ENCODE data around the gene SCNN1B.

Gene SCNN1B

DNA sequence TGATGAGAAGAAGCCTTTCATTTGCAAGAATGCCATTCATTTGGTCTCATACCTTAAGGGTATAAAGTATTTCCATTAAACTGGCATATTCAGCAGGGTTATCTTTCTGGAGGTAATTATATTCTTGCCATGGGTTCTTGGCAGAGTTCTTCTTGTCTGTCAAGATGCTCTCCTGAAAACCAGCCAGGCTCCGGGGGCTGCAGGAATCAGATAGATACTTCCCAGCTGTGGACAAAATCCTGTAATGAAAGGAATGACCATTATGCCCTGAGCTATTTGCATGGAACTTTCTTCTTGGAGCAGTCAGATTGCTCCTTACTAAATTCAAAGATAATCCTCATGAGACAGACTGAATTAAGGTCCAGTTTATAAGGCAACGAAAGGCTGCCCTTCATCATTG is 103.9 kb downstream of the SCNN1B start:
- no peak overlapping the region for H3K27ac ChIP-seq

DNA sequence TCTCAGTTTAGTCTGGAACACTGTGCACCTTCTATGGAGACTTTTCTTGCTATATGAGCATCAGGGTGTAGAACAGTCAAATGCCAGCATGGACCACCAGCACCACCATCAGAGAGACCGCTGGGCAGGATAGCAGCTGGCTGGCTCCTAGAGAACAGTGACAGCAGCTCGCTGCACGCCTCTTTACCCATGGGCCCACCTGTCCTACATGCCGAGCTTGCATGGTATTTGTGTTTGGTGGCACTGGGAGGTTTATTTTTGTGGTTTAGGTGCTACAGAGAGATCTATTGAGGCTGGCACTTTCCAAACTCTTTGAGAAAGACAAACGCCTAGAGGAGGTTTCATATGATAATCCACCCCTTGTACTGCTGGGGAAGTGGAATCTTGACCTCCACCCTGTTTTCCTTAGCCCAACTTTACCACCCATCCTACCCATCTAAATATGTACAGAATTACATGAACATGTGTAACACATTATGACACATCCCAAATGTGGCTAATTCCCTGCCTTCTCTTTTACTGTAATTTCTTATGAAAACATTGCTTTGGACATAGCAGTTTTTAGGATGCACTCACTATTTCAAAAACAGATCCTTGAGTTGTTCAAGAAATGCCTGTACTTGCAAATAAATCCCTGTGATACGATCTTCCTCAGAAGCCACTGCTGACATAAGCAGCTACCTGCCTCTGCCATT is 104.6 kb downstream of the SCNN1B start:
- no peak overlapping the region for H3K27ac ChIP-seq
- TF ChIP-seq, protein P1, sequence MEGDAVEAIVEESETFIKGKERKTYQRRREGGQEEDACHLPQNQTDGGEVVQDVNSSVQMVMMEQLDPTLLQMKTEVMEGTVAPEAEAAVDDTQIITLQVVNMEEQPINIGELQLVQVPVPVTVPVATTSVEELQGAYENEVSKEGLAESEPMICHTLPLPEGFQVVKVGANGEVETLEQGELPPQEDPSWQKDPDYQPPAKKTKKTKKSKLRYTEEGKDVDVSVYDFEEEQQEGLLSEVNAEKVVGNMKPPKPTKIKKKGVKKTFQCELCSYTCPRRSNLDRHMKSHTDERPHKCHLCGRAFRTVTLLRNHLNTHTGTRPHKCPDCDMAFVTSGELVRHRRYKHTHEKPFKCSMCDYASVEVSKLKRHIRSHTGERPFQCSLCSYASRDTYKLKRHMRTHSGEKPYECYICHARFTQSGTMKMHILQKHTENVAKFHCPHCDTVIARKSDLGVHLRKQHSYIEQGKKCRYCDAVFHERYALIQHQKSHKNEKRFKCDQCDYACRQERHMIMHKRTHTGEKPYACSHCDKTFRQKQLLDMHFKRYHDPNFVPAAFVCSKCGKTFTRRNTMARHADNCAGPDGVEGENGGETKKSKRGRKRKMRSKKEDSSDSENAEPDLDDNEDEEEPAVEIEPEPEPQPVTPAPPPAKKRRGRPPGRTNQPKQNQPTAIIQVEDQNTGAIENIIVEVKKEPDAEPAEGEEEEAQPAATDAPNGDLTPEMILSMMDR (conservative IDR thresholded peaks at IDR 0.05), result no peak
- no peak for TF ChIP-seq ZFX (IDR thresholded peaks at IDR 0.05)

More for the DNA sequence above, 103.9 kb downstream of the SCNN1B start:
- TF ChIP-seq, protein P1 (conservative IDR thresholded peaks at IDR 0.05), result no peak
- TF ChIP-seq ZFX (IDR thresholded peaks at IDR 0.05), result no peak

DNA sequence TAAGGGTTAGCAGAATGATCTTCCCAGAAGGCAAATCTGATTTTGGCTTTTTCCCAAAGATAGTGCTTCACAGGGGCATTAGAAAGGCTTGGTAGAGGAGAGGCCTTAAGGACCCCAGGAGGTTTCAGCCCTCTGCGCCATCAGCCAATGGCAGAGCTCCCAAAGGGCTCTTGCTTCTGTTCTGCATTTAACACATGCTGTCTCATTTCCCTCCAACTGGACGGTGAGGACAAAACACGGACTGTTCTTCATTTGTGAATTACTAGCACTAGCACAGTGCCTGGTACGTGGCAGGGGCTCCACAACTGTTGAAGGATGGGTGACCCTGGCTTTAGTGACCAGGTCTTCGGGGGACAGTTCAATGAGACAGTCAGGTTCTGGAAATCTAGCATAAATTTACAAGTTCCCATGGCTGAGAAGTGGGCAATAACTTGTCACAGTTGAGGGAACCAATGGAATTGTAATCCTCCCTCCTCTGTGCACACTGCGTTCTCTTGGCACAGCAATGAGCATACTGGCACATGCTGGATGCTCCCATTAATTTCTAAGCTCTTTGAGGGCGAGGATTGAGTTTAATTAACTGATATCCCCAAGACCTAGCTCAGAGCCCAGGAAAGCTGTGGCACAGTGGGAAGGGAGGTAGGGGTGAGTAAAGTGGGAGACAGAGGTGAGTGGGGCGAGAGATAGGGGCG is 105.5 kb downstream of the SCNN1B start:
- TF ChIP-seq, protein P1 (conservative IDR thresholded peaks at IDR 0.05), result no peak
- no peak for TF ChIP-seq ZFX (IDR thresholded peaks at IDR 0.05)
- H3K27ac ChIP-seq, result no peak overlapping the region

DNA sequence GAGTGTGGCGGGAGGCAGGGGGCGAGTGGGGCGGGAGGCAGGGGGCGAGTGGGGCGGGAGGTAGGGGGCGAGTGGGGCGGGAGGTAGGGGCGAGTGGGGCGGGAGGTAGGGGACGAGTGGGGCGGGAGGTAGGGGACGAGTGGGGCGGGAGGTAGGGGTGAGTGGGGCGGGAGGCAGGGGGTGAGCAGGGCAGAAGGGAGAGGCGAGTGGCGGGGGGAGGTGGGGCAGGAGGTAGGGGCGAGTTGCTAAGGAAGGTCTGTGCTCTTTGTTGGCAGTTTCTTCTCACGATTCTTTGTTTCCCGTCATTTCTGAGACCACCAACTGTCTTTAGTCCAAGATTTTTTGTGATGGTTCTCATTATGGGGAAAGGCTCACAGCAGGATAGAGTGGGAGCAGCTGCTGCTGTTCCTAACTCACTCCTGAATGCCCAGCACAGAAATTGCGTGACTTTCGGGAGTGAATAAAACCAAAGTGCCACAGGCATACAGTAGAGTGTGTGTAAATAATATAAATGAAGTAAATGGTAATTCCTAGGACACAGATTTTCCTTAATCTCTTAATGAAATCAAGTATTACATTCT is 106.2 kb downstream of the SCNN1B start:
- no peak overlapping the region for H3K27ac ChIP-seq
- TF ChIP-seq, protein P1 (conservative IDR thresholded peaks at IDR 0.05), result no peak
- TF ChIP-seq ZFX (IDR thresholded peaks at IDR 0.05), result no peak

DNA sequence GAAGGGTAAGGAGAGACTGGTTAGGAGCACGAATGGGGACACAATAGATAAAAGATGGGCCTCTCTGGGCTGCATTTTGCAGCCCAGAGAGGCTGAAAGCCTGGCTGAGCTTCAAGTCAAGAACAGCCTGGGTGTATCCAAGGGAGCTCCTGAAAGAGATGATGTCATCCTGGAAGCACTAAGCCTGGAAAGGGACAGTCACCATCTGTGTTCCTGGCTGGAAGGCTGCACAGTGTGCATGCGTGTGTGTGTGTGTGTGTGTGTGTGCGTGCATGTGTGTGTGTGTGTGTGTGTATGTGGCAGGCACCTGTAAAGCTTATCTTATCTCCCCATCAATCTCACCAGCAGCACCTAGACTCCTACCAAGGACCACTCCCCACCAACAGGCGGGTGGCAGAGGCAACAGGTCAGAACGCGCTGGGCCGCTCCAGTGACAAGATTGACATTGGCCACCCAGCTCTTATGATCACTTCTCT is 106.8 kb downstream of the SCNN1B start:
- TF ChIP-seq ZFX (IDR thresholded peaks at IDR 0.05), result no peak
- TF ChIP-seq, protein P1 (conservative IDR thresholded peaks at IDR 0.05), result no peak
- H3K27ac ChIP-seq, result no peak overlapping the region

DNA sequence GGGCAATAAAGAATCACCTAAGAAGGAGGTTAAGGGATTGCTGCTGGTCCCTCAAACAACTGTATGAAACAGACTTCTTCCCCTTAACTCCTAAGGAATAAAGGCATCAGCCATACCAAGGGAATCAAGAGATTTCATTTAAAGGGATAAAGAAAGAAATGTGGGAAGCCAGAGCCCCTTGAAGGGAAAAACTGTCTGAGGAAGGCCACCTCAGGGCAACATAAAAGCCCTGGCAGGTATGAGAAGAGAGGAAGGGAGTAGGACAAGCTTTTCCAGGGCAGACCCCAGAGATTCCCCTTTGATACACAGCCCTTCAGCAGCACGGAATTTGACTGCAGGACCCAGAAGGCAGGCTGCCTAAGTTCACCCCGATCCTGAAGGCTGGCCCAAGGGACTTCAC is 107.4 kb downstream of the SCNN1B start:
- H3K27ac ChIP-seq, result no peak overlapping the region
- no peak for TF ChIP-seq ZFX (IDR thresholded peaks at IDR 0.05)
- TF ChIP-seq, protein P1 (conservative IDR thresholded peaks at IDR 0.05), result no peak

DNA sequence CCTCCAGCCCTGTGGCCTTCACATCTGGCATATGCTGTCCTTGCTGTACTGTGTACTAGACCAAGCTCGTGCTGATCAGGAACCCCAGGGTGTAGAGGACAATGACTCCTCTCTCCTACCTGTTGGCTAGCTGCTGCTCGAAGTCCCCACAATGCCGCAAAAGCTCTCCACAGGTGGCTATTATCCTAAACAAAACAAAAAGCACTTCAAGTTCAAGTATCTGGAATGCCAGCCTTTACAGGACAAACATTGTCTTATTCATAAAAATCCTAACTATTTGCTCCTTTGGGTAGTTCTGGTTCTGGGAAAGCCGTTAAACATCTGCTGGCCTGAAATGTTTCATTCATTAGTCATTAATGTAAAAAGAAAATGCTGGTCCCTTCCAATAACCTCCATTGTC is 108.1 kb downstream of the SCNN1B start:
- no peak for TF ChIP-seq ZFX (IDR thresholded peaks at IDR 0.05)
- TF ChIP-seq, protein P1 (conservative IDR thresholded peaks at IDR 0.05), result no peak
- H3K27ac ChIP-seq, result no peak overlapping the region

Measured in C4-2B (cell line).